B cell (primary cell): ENCODE measurements around the gene GRHL3. TPM values are rescaled to one million over a fixed set of nuclear protein-coding genes. Genes with fewer than 3 reads are reported as not detected.

Experiments
- ATAC-seq: fragments of 200-7000 bp; cut with Tn5 transposase; one replicate; pipeline ENCODE4 v1.10.0; 2021; ENCODE audit warnings: low read depth, mild to moderate bottlenecking, moderate number of reproducible peaks, moderate library complexity
- CTCF ChIA-PET: fragments of 350-600 bp; sonication (Branson Sonifier 250); formaldehyde crosslinking; loops from one replicate; lab custom pipeline; 2021; ENCODE audit warnings: antibody characterized with exemption, inconsistent platforms; lab: Charles Lee
- POLR2A ChIA-PET: fragments of 350-600 bp; sonication (Branson Sonifier 250); formaldehyde crosslinking; loops from one replicate; lab custom pipeline; 2021; ENCODE audit warnings: antibody characterized with exemption; lab: Charles Lee
- DNase-seq: peaks from one replicate; pipeline ENCODE4 v3.0.0; 2013
- H2AFZ ChIP-seq: 2 replicates; pipeline ENCODE4 v1.6.1; 2012; ENCODE audit warnings: mild to moderate bottlenecking, low read depth, low read length; ENCODE audit not compliant: insufficient read depth, poor library complexity, severe bottlenecking
- H3K27ac ChIP-seq, 2 donors: 1 replicate in 1 of 2; 2 replicates in 1 of 2; pipeline ENCODE4 v1.5.1; 2012 to 2013; ENCODE audit warnings: low read length in 2 of 2, mild to moderate bottlenecking in 2 of 2, moderate library complexity in 1 of 2
- H3K27me3 ChIP-seq, 4 experiments: fragments of 200-600 bp in 1 of 4; sonication (generic) in 1 of 4; replicated peaks in 1 of 4; 1 replicate in 2 of 4; 2 replicates in 2 of 4; pipeline versions ENCODE4 v1.6.1 to v1.7.0; 2013 to 2016; ENCODE audit warnings: low read length in 3 of 4, mild to moderate bottlenecking in 2 of 4, mixed read lengths in 1 of 4, moderate library complexity in 1 of 4; ENCODE audit not compliant: insufficient read depth in 4 of 4, control insufficient read depth in 3 of 4; ENCODE audit errors: control extremely low read depth in 1 of 4
- H3K36me3 ChIP-seq, 2 experiments: replicated peaks in 1 of 2; 1 replicate in 1 of 2; 2 replicates in 1 of 2; pipeline versions ENCODE4 v1.6.1 to v1.7.1; 2013; ENCODE audit warnings: low read length in 1 of 2; ENCODE audit not compliant: insufficient read depth in 2 of 2, control insufficient read depth in 1 of 2; ENCODE audit errors: control extremely low read depth in 1 of 2, extremely low read depth in 1 of 2
- H3K4me1 ChIP-seq, 2 donors: fragments of 200-600 bp in 1 of 2; sonication (generic) in 1 of 2; 1 replicate in 1 of 2; 2 replicates in 1 of 2; pipeline versions ENCODE4 v1.5.1 to v1.6.1; 2013 to 2017; ENCODE audit warnings: low read length in 2 of 2; ENCODE audit not compliant: control insufficient read depth in 2 of 2, insufficient read depth in 2 of 2
- H3K4me2 ChIP-seq: replicated peaks from 2 replicates; pipeline ENCODE3; 2012; ENCODE audit warnings: mild to moderate bottlenecking, low read depth, low read length; ENCODE audit not compliant: poor library complexity, severe bottlenecking
- H3K4me3 ChIP-seq, 5 experiments: fragments of 200-600 bp in 1 of 5; sonication (generic) in 1 of 5; 1 replicate in 3 of 5; 2 replicates in 2 of 5; pipeline versions ENCODE4 v1.5.1 to v1.7.0; 2011 to 2016; ENCODE audit warnings: low read length in 4 of 5, mild to moderate bottlenecking in 4 of 5, low read depth in 2 of 5, control low read depth in 1 of 5, moderate library complexity in 1 of 5; ENCODE audit not compliant: insufficient read depth in 1 of 5; ENCODE audit errors: control extremely low read depth in 1 of 5, extremely low read depth in 1 of 5
- H3K79me2 ChIP-seq: fragments of 200-600 bp; sonication (generic); one replicate; pipeline ENCODE4 v1.6.0; 2016; ENCODE audit warnings: low read length; ENCODE audit not compliant: control insufficient read depth, insufficient read depth
- H3K9ac ChIP-seq: fragments of 200-600 bp; sonication (generic); 2 replicates; pipeline ENCODE4 v1.6.1; 2017; ENCODE audit warnings: mild to moderate bottlenecking, low read length, moderate library complexity
- H3K9me3 ChIP-seq, 3 donors: one replicate each; pipeline versions ENCODE4 v1.6.1 to v1.7.1; 2013; ENCODE audit warnings: low read length in 2 of 3; ENCODE audit not compliant: control insufficient read depth in 2 of 3, insufficient read depth in 1 of 3; ENCODE audit errors: control extremely low read depth in 1 of 3
- H4K20me1 ChIP-seq: 2 replicates; pipeline ENCODE4 v1.6.0; 2012; ENCODE audit warnings: mild to moderate bottlenecking, low read length; ENCODE audit not compliant: insufficient read depth, control insufficient read depth, poor library complexity, severe bottlenecking
- H3K27ac Mint-ChIP-seq: one replicate; pipeline ENCODE4 v1.8.0; 2021; ENCODE audit warnings: mixed read lengths
- H3K27me3 Mint-ChIP-seq: one replicate; pipeline ENCODE4 v1.8.0; 2021; ENCODE audit warnings: mixed read lengths
- H3K4me1 Mint-ChIP-seq: one replicate; pipeline ENCODE4 v1.8.0; 2021; ENCODE audit warnings: mixed read lengths
- H3K4me3 Mint-ChIP-seq: one replicate; pipeline ENCODE4 v1.8.0; 2021; ENCODE audit warnings: mixed read lengths
- H3K9me3 Mint-ChIP-seq: one replicate; pipeline ENCODE4 v1.8.0; 2022; ENCODE audit warnings: mixed read lengths; ENCODE audit not compliant: insufficient read depth
- EZH2 ChIP-seq: IDR thresholded peaks from 2 replicates; pipeline ENCODE4 v1.6.1; 2012; ENCODE audit warnings: borderline replicate concordance, low read depth, mild to moderate bottlenecking, moderate library complexity, low read length; ENCODE audit not compliant: insufficient read depth, poor library complexity, severe bottlenecking
- WGBS: methylation state at CpG from one replicate; pipeline ENCODE4 v1.1.5; 2013; ENCODE audit warnings: missing lambda C conversion rate; ENCODE audit not compliant: insufficient coverage; 5-methylcytosine and 5-hydroxymethylcytosine counted together
- intact Hi-C: fragments of 100-400 bp; cut with micrococcal nuclease; formaldehyde crosslinking; loops from one replicate; pipeline ENCODE4 v1.10.0; 2022
- polyA plus RNA-seq: library from polyadenylated mRNA; depleted of rRNA; stranded (reverse); fragments of >200 nt; gene quantifications from 2 replicates; pipeline ENCODE4 v1.2.3, GENCODE V29; 2012
- total RNA-seq, 2 donors: library from RNA; stranded (reverse); fragments of 120-200 nt in 1 of 2; gene quantifications; 1 replicate in 1 of 2; 2 replicates in 1 of 2; pipeline versions ENCODE4 v1.2.3 to v1.2.4, GENCODE V29; 2013 to 2022
- TF ChIP-seq, protein P1 (sequence below): fragments of 200-600 bp; IDR thresholded peaks from one replicate; pipeline ENCODE4 v1.8.0; 2022; ENCODE audit warnings: antibody characterized with exemption, mild to moderate bottlenecking

The GRHL3 gene
- total and polyA plus RNA-seq, 2 donors (not counting 1 experiment from before 2014, with no cell fraction given) = not detected

DNA sequence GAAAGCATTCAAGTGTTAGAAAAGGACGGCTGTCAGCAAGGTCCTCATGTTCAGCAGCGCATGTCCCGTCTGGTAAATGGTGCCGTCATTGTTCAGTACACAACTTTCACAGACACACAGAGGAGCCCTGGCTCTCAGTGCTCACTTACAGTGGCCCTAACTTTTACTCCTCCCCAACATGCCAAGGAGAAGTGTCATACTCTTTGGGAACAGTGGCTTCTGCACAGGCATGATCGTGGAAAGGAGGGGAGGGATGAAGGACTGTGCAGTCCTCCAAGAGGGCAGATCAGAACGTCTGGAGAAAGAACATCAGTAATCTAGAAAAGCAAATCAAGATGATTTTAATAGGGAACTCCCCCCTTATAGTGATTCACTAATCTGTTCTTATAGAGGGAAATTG is 3.8 kb upstream of the GRHL3 start:
- DNase-seq = no peak
- Histone ChIP-seq H3K9me3 (peaks cover 0 to 4% (median 0%) of the 10 kb centered on the region in 3 donors), H4K20me1 (no peaks in the 10 kb centered on the region), H3K9ac (no peak overlapping the region), H3K4me2 (no peak overlapping the region), H3K36me3 (no peaks in the 10 kb centered on the region), H3K4me3 (no peak overlapping the region), H3K4me1 (peaks cover 18 to 19% of the 10 kb centered on the region in 2 donors), H3K27ac (no peak overlapping the region), H3K27me3 (peaks cover 0 to 45% (median 28%) of the 10 kb centered on the region in 4 experiments), H3K79me2 (no peaks in the 10 kb centered on the region), H2AFZ (no peak overlapping the region)
- intact Hi-C loops = no loop called here
- H3K4me1 Mint-ChIP-seq = peaks cover 22% of the 10 kb centered on the region
- peaks cover 37% of the 10 kb centered on the region for H3K27me3 Mint-ChIP-seq
- TF ChIP-seq EZH2 = no peak
- TF ChIP-seq, protein P1, sequence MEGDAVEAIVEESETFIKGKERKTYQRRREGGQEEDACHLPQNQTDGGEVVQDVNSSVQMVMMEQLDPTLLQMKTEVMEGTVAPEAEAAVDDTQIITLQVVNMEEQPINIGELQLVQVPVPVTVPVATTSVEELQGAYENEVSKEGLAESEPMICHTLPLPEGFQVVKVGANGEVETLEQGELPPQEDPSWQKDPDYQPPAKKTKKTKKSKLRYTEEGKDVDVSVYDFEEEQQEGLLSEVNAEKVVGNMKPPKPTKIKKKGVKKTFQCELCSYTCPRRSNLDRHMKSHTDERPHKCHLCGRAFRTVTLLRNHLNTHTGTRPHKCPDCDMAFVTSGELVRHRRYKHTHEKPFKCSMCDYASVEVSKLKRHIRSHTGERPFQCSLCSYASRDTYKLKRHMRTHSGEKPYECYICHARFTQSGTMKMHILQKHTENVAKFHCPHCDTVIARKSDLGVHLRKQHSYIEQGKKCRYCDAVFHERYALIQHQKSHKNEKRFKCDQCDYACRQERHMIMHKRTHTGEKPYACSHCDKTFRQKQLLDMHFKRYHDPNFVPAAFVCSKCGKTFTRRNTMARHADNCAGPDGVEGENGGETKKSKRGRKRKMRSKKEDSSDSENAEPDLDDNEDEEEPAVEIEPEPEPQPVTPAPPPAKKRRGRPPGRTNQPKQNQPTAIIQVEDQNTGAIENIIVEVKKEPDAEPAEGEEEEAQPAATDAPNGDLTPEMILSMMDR = no peak
- 100% methylated on average over 4 of the region's 6 CpGs for WGBS
- H3K9me3 Mint-ChIP-seq = no peaks in the 10 kb centered on the region
- no peak overlapping the region for H3K27ac Mint-ChIP-seq
- no peak for ATAC-seq
- ChIA-PET POLR2A (no interaction called here), CTCF (no interaction called here)
- H3K4me3 Mint-ChIP-seq = no peak overlapping the region

DNA sequence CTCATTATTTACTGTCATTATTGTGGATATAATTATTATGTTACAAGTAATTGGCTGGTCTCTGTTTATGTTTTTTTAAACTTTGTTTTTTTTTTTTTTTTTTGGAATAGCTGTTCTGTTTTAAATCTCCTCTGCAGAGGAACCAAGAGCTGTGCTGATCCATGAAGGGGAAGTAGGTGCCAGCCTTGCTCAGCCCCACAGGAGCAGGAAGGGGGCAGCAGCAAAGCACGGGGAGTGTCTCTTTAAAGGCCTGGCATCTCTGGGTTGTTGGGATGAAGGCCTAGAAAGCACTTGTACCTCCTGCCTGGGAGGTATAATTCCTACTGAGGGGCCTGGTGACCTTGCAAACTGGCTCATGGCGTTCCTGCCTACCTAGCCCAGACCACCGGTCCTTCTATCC is 2.5 kb upstream of the GRHL3 start:
- peaks cover 24 to 26% of the 10 kb centered on the region in 2 donors for H3K4me1 ChIP-seq
- Mint-ChIP-seq H3K4me3 (no peak overlapping the region), H3K27me3 (peaks cover 49% of the 10 kb centered on the region), H3K4me1 (peaks cover 30% of the 10 kb centered on the region), H3K9me3 (no peaks in the 10 kb centered on the region), H3K27ac (no peak overlapping the region)
- no peak overlapping the region for H3K9ac ChIP-seq
- TF ChIP-seq EZH2 = no peak
- TF ChIP-seq, protein P1 = no peak
- whole genome bisulfite sequencing = 40% methylated on average over 2 of the region's 3 CpGs
- no peak overlapping the region for H3K4me2 ChIP-seq
- H3K27ac ChIP-seq = no peak overlapping the region
- POLR2A ChIA-PET = no interaction called here
- H3K9me3 ChIP-seq = peaks cover 0 to 4% (median 0%) of the 10 kb centered on the region in 3 donors
- ATAC-seq (no peak), DNase-seq (no peak)
- no peaks in the 10 kb centered on the region for H4K20me1 ChIP-seq
- CTCF ChIA-PET = interaction anchor here (1.5 kb wide), 1 partner anchor 74 kb away, joined by 3 read pairs; no protein-coding TSS in a partner anchor
- peaks cover 0 to 58% (median 36%) of the 10 kb centered on the region in 4 experiments for H3K27me3 ChIP-seq
- H3K79me2 ChIP-seq = no peaks in the 10 kb centered on the region
- no peak overlapping the region for H2AFZ ChIP-seq
- H3K36me3 ChIP-seq = no peaks in the 10 kb centered on the region
- H3K4me3 ChIP-seq = no peak overlapping the region
- intact Hi-C loops = no loop called here
